HepG2 (cell line): ENCODE measurements around the gene TUBB. TPM values are rescaled to one million over a fixed set of nuclear protein-coding genes. Genes with fewer than 3 reads are reported as not detected.

Source experiments
- CBX1 ChIP-seq: IDR thresholded peaks from one replicate; pipeline ENCODE4 v1.6.1; 2016; ENCODE audit warnings: antibody characterized with exemption, low read depth
- KLF6 ChIP-seq: IDR thresholded peaks from 2 replicates; pipeline ENCODE4 v1.8.0; 2016; ENCODE audit warnings: missing biosample characterization, missing genetic modification reagents
- LCORL ChIP-seq, 2 experiments: fragments of 450-650 bp in 1 of 2; sonication (generic) in 1 of 2; formaldehyde crosslinking in 1 of 2; IDR thresholded peaks; 2 replicates each; pipeline versions ENCODE4 v1.5.0 to v1.6.1; 2017 to 2020; ENCODE audit warnings: antibody characterized with exemption in 1 of 2, missing genetic modification reagents in 1 of 2
- MTF1 ChIP-seq: sonication (generic); formaldehyde crosslinking; IDR thresholded peaks from 2 replicates; pipeline ENCODE4 v1.5.0; 2020; ENCODE audit warnings: missing genetic modification reagents
- MXI1 ChIP-seq: IDR thresholded peaks from 3 replicates; pipeline ENCODE4 v1.6.1; 2012; ENCODE audit warnings: low read depth, low read length, inconsistent platforms, borderline replicate concordance
- NR2F1 ChIP-seq, 2 experiments: fragments of 450-650 bp in 1 of 2; formaldehyde crosslinking in 1 of 2; IDR thresholded peaks; 2 replicates each; pipeline versions ENCODE4 v1.5.0 to v1.6.1; 2016 to 2020; ENCODE audit warnings: mild to moderate bottlenecking in 1 of 2, missing compliant biosample characterization in 1 of 2, missing genetic modification reagents in 1 of 2, moderate library complexity in 1 of 2
- SETDB1 ChIP-seq: sonication (generic); formaldehyde crosslinking; IDR thresholded peaks from 2 replicates; pipeline ENCODE4 v1.5.1; 2020; ENCODE audit warnings: missing genetic modification reagents, mild to moderate bottlenecking, borderline replicate concordance
- SMAD1 ChIP-seq: sonication (generic); formaldehyde crosslinking; IDR thresholded peaks from 2 replicates; pipeline ENCODE4 v1.4.0; 2020; ENCODE audit warnings: missing genetic modification reagents, low read depth, mild to moderate bottlenecking, borderline replicate concordance
- TFE3 ChIP-seq: IDR thresholded peaks from 2 replicates; pipeline ENCODE4 v1.6.1; 2016
- ZBTB38 ChIP-seq: sonication (generic); formaldehyde crosslinking; IDR thresholded peaks from 2 replicates; pipeline ENCODE4 v1.5.1; 2020; ENCODE audit warnings: mild to moderate bottlenecking, missing genetic modification reagents
- ZBTB46 ChIP-seq: sonication (generic); formaldehyde crosslinking; IDR thresholded peaks from 2 replicates; pipeline ENCODE4 v1.4.0; 2020; ENCODE audit warnings: mild to moderate bottlenecking, missing genetic modification reagents, borderline replicate concordance
- ZFP91 ChIP-seq: sonication (generic); formaldehyde crosslinking; IDR thresholded peaks from 2 replicates; pipeline ENCODE4 v1.9.0; 2022; ENCODE audit warnings: missing genetic modification reagents, mild to moderate bottlenecking, borderline replicate concordance
- ZNF12 ChIP-seq: sonication (generic); formaldehyde crosslinking; IDR thresholded peaks from 2 replicates; pipeline ENCODE4 v1.5.0; 2020; ENCODE audit warnings: missing genetic modification reagents
- ZNF230 ChIP-seq: sonication (generic); formaldehyde crosslinking; IDR thresholded peaks from 2 replicates; pipeline ENCODE4 v1.4.0; 2020; ENCODE audit warnings: mild to moderate bottlenecking, missing genetic modification reagents
- ZNF609 ChIP-seq: sonication (generic); formaldehyde crosslinking; IDR thresholded peaks from 2 replicates; pipeline ENCODE4 v1.4.0; 2020; ENCODE audit warnings: mild to moderate bottlenecking, missing genetic modification reagents, borderline replicate concordance
- ZNF740 ChIP-seq: sonication (generic); formaldehyde crosslinking; IDR thresholded peaks from 2 replicates; pipeline ENCODE4 v1.4.0; 2020; ENCODE audit warnings: missing genetic modification reagents
- ZNF747 ChIP-seq: sonication (generic); formaldehyde crosslinking; IDR thresholded peaks from 2 replicates; pipeline ENCODE4 v1.8.1; 2023; ENCODE audit warnings: missing genetic modification reagents, mild to moderate bottlenecking, borderline replicate concordance
- polyA plus RNA-seq, 8 experiments: library from polyadenylated mRNA; depleted of rRNA in 3 of 8; stranded (reverse) in 7 of 8; unstranded in 1 of 8; fragments of >200 nt; fragmentation: Illumina TruSeq in 4 of 8; extraction: Trizol in 4 of 8; gene quantifications; 2 replicates each; pipeline versions ENCODE4 v1.2.1 to v1.2.3, GENCODE V29; 2011 to 2016; ENCODE audit warnings: low read depth in 4 of 8, missing spikeins in 1 of 8, mixed read lengths in 1 of 8; ENCODE audit not compliant: insufficient read depth in 1 of 8
- total RNA-seq, 5 experiments: library from RNA; depleted of rRNA; stranded (reverse); fragments of >200 nt; fragmentation: Illumina TruSeq; extraction: Trizol; gene quantifications; 2 replicates each; pipeline ENCODE4 v1.2.3, GENCODE V29; 2016; ENCODE audit warnings: low read depth in 1 of 5

TUBB gene
- total and polyA plus RNA-seq, 2 of the 13 experiments (the other 11 are each of a cell fraction or from before 2014, with no cell fraction given), result 911 to 1,163 TPM

GRCh38 chr6:30721198-30722024 is 1.3 kb downstream of the TUBB start (continued):
- TF ChIP-seq SETDB1 (CRISPR knock-in tag) (no peak), ZNF747 (CRISPR knock-in tag) (peak; percentile 51; the same call in 1 of the 2 replicates), KLF6 (CRISPR knock-in tag) (peak; percentile 90), NR2F1 (CRISPR knock-in tag; IDR thresholded peaks at IDR 0.05) (no peak), ZNF230 (no peak; the same call in 1 of the 2 replicates), MTF1 (peak; percentile 55; the same call in 1 of the 2 replicates), MXI1 (peak; percentile 96), TFE3 (CRISPR knock-in tag) (peak; percentile 90), ZBTB38 (CRISPR knock-in tag) (peak; percentile 84; the same call in 1 of the 2 replicates), ZNF609 (CRISPR knock-in tag) (0 out of 2 replicates have a peak, but pooled peaks have one; percentile 27), CBX1 (no peak), SMAD1 (no peak), ZNF12 (CRISPR knock-in tag) (no peak), LCORL (IDR thresholded peaks at IDR 0.05) (no peak), LCORL (CRISPR knock-in tag; IDR thresholded peaks at IDR 0.05) (peak; percentile 45; the same call in 1 of the 2 replicates), ZBTB46 (CRISPR knock-in tag) (no peak), ZFP91 (CRISPR knock-in tag) (no peak; the same call in 1 of the 2 replicates), ZNF740 (CRISPR knock-in tag) (peak; percentile 98)
